ENCODE data around the gene ANKRD29.

Gene ANKRD29

DNA sequence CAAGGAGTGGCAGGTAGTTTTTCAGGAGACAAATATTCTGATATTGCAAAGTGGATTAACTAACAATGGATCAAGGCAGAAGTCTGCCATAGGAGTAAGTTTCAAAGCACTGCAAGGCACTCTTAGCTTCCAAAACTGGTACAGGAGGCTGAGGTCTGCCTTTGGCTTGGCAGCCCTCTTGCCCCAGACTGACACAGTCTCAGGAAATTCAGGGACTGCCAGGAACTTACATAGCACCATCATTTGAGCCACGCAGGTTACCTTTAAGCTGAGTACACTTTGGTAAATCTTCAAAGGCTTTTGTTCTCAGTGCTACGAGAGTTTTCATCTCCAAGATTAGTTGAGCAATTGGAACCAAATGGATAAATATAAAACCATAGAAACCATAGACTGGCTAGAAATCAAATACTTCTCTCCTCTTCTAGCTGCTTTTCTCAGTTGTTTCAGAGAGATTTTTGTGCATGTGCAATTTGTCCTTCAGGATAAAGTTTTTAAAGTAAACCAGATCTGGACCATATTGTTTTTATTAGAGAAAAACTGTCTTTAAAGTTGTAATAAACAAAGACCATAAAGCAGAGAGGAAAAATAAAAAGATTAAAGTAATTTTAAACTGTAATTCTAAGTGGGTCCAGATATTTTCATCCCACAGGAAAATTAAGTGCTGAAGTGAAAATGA, 18.8 kb downstream of the ANKRD29 start:
- no peak for DNase-seq

DNA sequence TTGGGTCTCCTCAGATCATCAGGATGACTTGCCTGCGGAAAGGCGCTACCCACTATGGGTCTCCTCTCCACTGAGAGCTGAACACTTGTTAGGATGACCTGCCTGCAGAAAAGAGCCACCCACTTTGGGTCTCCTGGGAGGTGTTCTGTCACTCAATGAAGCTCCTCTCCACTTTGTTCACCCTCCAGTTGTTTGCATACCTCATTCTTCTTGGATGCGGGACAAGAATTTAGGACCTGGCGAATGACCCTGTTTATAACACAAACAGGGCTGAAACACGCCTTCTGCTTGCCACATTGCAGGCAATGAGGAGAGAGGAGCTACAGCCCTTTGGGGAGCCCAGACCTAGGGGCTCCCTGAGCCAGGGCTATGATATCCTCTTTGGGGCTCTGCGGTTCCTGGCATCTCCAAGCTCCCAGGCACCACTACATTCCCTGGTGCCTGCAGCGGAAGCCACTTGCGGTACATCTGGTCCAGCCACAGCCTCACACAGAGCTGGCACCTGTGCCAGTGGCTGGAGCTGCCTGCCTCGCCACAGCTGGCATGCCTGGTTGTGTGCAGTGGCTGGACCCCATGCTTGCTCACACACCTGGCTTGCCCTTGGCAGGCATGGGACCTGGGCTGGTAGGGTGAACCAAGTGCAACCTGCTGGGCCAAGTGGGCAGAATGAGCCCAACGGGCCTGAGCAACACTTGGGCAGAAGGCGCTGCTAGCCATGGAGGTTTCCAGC, 20.6 kb downstream of the ANKRD29 start:
- DNase-seq, result no peak

DNA sequence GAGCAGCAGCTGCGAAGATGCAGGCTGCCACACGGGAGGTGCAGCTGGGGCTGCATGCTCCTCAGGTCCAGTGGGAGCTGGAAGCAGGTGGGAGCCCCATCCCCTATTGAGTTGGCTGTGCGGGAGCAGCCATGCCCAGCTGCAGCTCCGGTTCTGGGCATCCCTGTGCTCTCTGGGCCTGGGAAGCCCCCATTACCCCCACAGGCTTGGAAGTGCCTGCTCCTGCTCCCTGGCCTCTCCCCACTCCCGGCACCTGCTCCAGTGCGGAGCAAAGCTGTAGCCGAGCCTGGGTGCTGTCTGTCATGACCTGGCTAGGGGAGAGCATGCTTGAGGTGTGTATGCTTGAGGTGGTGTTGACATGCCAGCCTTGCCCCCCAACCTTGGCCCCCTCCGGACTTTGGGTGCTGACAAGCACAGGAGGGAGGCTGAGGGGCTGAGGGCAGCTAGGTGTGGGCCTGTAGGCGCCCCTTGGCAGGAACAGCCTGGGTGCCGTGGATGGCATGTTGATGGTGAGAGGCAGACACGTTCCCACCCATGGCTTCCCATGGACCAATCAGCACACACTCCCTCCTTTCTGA, 21.5 kb downstream of the ANKRD29 start:
- DNase-seq, result no peak

DNA sequence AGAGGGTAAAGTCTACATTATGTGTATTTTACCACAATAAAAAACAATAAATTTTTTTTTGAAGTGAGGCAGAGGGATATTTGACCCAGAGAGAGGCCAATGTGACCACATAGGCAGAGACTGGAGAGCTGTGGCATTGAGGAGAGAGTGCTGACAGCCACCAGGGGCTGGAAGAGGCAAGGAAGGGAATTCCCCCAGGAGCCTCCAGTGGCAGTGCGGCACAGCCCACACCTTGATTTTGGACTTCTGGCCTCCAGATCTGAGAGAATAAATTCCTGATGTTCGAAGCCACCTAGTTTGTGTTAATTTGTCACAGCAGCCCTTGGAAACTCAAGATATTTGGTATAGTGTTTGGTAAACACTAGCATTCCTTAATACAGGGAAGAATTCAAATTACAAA, 22.7 kb downstream of the ANKRD29 start:
- DNase-seq, result no peak

DNA sequence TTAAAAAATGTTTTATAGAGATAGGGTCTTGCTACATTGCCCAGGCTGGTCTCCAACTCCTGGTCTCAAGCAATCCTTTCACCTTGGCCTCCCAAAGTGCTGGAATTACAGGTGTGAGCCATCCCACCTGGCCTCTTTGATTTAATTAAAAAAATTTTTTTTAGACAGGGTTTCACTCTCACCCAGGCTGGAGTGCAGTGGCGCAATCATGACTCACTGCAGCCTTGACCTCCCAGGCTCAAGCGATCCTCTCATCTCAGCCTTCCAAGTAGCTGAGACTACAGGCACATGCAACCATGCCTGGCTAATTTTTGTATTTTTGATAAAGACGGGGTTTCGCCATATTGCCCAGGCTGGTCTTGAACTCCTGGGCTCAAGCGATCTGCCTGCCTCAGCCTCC, 26.3 kb downstream of the ANKRD29 start:
- DNase-seq, result peak; percentile 15

DNA sequence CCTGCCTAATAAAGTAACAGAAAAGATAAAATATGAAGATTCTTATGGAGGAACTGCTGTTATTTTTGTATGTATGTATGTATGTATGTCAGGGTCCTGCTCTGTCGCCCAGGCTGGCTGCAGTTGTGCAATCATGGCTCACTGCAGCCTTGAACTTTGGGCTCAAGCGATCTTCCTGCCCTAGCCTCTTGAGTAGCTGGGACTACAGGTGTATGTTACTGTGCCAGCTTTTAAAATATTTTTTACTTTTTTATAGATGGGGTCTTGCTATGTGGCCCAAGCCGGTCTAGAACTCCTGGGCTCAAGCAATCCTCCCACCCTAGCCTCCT, 26.7 kb downstream of the ANKRD29 start:
- DNase-seq, result no peak

DNA sequence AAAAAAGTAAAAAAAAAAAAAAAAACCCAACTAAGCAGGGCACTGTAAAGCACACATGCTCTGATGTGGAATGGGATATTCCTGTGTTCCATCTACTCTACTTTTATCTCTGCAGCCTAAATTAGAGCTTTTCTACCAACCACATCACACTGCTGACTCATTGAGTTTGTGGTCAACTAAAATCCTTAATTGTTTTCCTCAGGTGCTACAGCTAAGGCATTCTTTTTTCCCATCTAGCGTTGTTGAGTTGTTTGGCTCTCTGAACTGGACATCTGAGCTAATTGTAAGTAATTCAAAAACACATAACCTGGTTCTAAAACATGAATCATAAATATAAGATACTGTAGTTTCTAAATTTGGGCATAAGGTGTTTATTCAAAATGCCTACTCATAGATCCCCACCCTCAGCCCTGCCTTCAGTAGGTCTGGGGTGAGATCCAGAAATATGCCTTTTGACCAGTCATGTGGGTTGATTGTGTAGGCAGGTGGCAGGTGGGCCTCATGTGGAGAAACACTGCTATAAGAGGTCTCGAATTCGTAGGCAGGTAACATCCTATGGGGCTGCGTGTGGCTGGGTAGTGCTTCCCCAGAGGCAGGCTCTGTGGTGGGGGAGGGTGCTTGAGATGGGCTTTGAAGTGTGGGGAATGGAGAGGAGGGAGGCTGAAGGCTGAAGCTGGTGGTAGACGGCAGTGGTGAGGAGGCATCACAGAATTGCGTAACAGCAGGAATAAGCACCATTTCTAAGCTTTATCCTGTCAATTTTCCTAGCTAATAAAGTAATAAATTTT, 27.2 kb downstream of the ANKRD29 start:
- no peak for DNase-seq

DNA sequence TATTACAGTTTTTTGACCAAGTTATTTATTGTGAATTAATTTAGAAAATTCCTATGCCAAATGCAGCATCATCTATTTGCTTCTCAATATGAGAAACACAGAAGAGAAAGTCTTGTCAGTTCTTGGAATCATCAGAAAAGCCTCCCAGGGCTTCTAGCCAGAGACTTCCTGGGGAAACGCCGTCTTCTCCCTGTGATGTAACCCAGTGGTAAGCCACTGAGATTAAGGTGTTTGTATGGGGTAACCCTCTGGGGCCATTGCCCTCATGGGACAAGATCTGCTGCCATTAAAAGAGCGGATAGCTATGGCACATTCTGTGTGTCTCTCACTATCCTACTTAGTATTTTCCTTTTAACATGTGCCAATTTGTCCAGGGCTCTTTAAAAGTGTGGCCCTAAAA, 28.0 kb downstream of the ANKRD29 start:
- DNase-seq, result no peak

DNA sequence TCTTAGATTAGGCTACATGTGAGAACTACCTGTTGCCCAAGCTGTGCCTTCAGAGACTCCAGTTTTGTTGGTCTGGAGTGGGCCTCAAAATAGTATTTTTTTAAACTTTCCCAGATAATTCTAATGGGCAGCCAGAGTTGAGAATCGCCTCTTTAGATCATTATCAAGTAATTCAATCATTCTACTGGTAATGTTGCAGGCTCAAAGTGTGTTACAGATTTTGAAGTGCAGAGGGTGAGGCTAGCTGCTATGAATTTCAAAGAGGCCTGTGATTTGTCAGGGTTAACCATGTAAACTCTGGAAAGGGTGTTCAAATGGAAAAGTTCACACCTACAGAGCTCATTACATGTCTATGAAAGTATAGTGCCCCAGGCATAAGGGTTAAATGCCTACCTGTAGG, 30.1 kb downstream of the ANKRD29 start:
- DNase-seq, result no peak

DNA sequence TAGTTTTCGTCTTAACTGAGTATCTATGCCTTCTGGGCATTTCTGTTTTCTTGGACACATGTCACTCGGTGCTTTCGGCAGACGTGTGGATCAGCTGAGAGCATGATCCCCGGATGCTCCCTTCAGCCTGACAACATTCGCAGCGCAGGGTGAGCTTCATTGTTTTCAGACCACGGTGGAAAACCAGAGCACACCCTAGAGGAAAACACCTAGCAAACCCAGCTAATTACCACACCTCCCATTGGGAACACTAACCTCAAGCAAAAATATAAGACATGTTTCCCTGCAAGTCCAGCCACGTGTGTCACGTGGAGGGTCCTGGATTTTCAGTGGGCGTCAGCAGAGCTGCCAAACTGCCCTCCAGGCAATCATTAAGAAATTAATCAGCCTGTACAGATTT, 31.0 kb downstream of the ANKRD29 start:
- no peak for DNase-seq

DNA sequence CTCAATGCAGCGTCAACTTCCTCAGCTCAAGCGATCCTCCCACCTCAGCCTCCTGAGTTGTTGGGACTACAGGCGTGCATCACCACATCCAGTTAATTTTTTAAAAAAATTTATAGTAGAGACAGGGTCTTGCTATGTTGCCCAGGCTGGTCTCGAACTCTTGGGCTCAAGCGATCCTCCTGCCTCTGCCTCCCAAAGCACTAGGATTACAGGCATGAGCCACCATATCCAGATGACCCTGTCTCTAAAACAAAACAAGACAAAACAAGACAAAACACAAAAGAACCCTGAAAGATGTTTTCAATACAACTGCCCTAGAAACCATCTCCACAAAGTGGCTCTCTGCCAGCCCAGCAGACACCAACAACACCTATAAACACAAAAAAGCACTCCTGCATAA, 31.4 kb downstream of the ANKRD29 start:
- no peak for DNase-seq

DNA sequence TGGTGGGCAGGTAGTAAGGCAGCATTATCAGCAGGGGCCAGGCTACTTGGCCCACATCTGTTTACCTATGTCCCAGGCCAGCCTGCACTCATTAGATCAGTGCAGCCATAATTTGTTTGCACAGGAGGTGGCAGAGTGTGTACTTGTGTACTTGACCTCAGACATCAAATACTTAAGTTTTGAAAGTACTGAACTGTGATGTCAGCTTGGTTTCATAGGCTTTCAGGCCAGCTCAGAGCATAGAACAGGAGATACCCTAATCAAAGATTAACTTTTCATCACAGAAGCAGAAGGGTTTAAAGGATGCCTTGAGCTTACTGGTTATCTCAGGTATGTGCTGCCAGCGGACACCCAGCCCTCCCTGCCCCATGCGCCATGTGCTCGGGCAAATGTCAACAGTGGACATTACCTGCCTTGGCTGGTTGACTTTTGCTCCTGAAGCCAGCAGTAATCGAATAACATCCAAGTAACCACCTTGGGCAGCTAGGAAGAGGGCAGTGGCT, 33.2 kb downstream of the ANKRD29 start:
- no peak for DNase-seq

DNA sequence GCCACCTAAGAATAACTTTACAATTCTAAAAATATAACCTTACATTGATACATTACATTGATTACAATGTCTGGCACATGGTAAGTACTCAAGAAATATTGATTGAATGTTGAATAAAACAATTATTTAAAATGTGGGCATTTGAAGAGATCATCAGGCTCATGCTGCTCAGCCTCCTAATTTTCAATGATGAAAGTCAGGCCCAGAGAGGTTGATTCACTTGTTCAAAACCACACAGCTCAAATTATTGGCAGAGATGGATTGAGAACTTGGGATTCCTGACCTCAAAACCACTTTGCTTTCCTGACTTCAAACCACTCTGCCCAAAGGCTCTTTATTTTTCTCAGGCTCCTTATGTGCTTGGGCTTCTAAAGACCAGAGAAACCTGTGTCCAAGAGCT, 34.7 kb downstream of the ANKRD29 start:
- no peak for DNase-seq

DNA sequence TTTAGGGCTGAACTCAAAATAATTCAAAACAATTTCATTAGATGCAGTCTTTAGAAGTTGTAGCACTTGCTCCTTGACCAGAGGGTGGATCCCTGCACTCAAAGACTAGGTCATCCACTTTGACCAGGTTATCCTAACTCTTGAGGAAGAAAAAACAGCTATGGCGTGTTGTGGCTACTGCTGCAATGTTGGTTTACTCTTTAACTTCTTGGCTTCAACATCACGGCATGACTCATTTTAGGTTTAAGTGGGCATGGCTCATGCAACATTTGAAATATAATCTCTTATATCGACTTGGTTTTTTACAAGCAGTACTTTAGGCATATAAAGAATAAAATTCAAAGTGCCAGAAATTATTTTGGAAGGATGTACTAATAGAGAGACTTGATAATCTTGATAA, 35.4 kb downstream of the ANKRD29 start:
- DNase-seq, result no peak

DNA sequence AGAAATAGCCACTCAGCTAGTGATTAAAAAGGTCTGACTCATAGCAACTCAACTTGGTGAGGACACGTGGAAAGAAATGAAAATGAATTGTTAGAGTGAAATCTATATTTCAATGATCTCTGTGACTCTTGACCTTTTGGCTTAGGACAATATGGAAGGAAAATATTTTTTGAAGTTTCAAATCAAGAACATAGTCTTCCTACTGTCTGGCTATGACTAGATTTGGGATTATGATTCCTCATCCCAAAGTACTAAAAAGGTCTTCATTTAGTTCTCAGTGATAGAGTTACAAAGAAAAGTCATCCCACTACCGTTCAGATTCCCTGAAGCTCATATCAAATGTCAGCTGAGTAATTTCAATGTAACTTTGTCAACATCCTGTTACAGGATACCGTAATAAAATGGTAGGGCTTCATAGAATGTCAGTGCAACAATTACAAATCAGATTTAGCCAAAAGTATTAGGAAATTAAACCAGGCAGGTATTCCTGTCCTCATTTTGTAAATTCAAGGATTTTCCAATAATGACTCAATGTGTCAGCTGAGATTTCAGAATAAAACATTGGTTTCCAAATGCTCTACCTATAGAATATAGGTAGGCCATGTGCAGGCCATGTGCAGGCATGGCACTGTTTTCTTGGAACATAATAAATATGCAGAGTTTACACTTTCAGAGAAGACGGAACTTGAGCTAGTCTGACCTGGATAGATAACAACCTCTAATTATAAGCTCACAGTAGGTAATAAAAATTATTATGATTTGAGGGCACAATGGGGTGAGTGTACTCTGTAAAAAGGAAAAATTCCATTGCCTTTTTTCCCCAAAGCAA, 36.0 kb downstream of the ANKRD29 start:
- no peak for DNase-seq

DNA sequence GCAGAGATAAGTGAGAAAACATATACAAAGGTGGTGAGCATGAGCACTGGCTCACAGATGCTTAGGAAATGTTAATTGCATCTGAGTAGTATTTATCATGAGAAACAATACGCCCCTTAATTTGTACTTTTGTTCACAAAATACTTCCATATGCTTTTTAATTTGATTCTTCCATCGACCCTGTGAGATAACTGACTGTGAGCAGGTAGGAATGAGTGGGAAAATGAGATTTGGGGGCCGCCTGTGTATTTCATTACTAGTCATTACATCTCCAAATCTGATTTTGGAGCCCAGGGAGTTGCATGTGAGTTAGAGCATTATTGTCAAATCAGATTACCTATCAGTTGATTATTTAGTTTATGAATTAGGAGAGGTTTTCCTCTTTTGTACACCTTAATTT, 39.7 kb downstream of the ANKRD29 start:
- DNase-seq, result no peak

DNA sequence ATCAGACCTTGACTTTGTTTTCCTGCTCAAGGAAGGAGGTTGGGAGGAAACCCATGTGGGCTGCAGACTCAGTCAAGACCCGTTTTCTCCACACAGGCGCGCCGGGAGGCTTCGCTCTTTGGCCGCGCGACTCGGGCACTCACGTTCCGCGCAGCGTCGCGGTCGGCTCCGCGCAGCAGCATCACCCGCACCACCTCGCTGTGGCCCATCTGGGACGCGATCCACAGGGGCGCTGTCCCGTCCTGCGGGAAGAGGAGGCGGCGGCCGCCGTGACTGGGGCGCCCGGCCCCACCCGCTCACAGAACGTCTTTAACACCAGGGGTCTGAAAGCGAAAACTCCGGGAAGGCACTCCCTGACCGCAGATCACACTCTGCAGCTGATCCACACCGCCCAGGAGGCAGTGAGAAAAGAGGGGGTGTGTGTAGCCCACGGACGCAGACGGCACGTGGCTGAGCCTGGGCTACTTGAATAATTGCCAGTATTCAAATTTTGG, 43.3 kb downstream of the ANKRD29 start:
- no peak for DNase-seq

DNA sequence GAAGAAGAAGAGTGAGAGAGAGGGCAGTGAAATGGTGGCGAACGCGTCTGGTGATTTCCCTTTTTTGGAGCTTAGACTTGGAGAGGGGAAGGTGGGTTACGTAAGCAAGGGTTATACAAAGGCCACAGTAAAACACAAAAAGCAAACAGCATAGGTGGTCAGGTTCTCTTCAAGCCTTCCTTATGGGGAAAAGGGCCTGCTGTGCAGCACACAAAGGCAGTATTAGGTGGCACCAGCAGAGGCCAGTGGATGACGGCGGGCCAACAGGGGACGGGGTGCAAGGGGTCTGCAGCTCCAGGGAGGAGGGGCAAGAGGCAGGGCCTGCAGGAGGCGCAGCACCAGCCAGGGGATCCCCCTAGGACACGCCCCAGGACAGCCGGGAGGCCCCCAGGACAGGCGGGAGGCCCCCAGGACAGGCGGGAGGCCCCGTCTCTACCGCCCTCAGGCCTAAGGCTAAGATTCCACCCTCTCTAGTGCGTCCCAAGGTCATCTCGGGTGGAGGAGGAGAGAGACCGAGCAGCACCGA, 43.8 kb downstream of the ANKRD29 start:
- no peak for DNase-seq

DNA sequence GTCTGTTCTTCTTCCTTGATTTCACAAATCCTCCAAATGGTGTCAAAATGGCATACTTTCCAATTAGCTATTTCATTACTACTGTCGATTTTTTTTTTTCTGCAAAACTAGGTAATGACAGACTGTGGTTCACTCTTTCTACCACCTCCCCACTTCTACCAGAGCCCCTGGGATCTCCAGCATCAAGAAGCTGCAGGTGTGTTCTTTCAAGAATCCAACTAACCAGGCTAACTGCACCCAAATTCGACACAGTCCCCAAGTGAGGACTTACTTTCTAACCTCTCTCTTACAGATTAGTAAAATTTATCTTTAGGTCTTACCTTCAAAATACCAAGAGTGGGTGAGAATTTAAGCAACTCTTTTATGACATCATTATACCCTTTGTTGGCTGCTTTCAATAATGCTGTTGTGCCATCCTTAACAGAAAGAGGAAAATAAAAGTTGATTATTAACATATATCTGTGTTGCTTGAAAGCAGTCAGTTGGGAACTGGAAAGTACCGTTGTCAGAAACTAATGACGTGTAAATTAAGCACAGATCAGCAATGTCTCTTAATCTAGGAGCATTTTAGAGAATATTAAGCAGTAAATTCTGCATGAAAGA, 45.2 kb downstream of the ANKRD29 start:
- no peak for DNase-seq

DNA sequence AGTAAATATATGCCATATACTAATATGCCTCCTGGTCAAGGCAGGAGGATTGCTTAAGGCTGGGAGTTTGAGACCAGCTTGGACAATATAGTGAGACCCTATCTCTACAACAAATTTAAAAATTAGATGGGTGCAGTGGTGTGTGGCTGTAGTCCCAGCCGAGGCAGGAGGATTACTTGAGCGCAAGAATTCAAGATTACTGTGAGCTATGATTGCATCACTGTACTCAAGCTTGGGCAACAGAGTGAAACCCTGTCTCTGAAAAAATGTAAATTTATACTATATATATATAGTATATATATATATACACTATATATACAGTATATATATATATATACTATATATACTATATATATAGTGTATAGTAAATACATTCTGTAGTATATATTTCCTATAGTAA, 46.5 kb downstream of the ANKRD29 start:
- DNase-seq, result no peak

DNA sequence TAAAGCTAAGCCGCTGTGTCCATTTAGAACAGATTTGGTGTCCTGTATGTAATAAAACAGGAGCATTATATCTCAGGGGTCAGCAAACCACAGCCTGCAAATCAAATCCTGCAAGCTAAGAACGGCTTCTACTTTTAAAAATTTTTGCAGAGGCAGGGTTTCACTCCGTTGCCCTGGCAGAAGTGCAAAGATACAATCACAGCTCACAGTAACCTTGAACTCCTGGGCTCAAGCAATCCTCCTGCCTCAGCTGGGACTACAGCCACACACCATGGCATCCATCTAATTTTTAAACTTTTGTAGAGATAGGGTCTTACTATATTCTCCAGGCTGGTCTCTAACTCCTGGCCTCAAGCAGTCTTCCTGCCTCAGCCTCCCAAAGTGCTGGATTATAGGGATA, 47.8 kb downstream of the ANKRD29 start:
- no peak for DNase-seq

DNA sequence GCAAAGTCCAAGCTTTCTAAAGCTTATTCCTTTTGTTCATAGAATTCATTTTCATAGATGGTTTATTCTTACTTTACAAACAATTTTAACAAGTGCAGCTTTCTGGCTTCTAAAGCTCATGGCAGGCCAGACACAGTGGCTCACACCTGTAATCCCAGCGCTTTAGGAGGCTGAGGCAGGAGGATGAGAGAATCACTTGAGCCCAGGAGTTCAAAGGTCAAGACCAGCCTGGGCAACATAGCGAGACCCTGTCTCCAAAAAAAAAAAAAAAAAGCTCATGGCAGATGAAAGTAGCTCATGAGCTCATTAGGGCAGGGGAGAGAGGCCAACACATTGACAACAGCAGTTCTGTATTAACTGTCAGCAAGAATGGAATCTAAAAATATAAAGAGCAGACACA, 48.3 kb downstream of the ANKRD29 start:
- DNase-seq, result no peak

Data from NK-92 treated with Interleukin-12 subunit alpha and Interleukin-12 subunit beta, amount 100 ng/mL, for 24 hours (cell line).